Measurements from ENCODE around the gene MCTP2. TPM values are rescaled to one million over a fixed set of nuclear protein-coding genes. Genes with fewer than 3 reads are reported as not detected.

The MCTP2 gene
- total and polyA plus RNA-seq, 2 of the 13 experiments (the other 11 are each of a cell fraction or from before 2014, with no cell fraction given): 5.1 to 8.6 TPM

DNA sequence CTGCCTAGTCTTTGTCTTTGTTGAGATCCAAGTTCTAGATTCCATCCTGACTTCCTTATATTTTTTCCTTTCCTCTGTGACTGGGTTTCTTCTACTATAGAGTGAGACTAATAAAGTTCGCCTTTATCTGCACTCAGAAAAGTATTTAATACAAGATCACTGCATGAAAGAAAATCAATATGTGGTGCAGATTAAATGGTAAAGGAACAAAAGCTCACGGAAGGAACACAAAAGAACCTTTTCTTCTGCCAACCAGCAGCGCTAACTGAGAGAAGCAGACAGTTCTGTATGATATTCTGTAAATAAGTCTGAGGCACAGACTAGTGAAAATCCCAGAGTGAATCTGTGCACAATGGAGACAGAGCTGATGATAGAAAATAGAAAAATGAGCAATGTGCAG, 31.6 kb upstream of the MCTP2 start:
- no peaks in the 10 kb centered on the region for H3K9me3 ChIP-seq (ENCODE audit: low read length)
- no peak overlapping the region for H3K27ac ChIP-seq (ENCODE audit: extremely low read length, insufficient read depth, low read length)
- intact Hi-C loops (cut with micrococcal nuclease; ENCODE audit: unreplicated experiment) (no loop called here), in situ Hi-C loops (cut with HindIII; ENCODE audit: extremely low pct_ligation_motif_present, low pct_unique_long_range_greater_than_20kb) (no loop called here)
- H3K36me3 ChIP-seq (replicated peaks in 1 of 2; ENCODE audit: control insufficient read depth in 1 of 2, insufficient read depth in 2 of 2, low read length in 2 of 2): no peaks in the 10 kb centered on the region
- WGBS (ENCODE audit: low lambda C conversion rate): 1% methylated on average over 3 of the region's 3 CpGs
- no peak overlapping the region for H3K9ac ChIP-seq (ENCODE audit: insufficient read depth, low read depth, low read length)
- H2AFZ ChIP-seq (ENCODE audit: low read length): no peak overlapping the region
- TF ChIP-seq ZNF282 (IDR thresholded peaks at IDR 0.05; ENCODE audit: partially characterized antibody) (no peak), ZNF224 (CRISPR knock-in tag; IDR thresholded peaks at IDR 0.05) (no peak), ZNF737 (CRISPR knock-in tag; IDR thresholded peaks at IDR 0.05; ENCODE audit: borderline replicate concordance) (no peak), SIN3B (IDR thresholded peaks at IDR 0.05; ENCODE audit: low read length) (no peak), ZNF644 (CRISPR knock-in tag; IDR thresholded peaks at IDR 0.05; ENCODE audit: low read depth) (no peak), MAF1 (CRISPR knock-in tag; IDR thresholded peaks at IDR 0.05; ENCODE audit: borderline replicate concordance) (no peak), SNRNP70 (IDR thresholded peaks at IDR 0.05; ENCODE audit: low read depth, low read length) (no peak), THAP7 (CRISPR knock-in tag; IDR thresholded peaks at IDR 0.05) (no peak), HDAC2 (CRISPR knock-in tag; IDR thresholded peaks at IDR 0.05) (no peak), ARNTL (CRISPR knock-in tag; IDR thresholded peaks at IDR 0.05) (no peak), ZIK1 (CRISPR knock-in tag; IDR thresholded peaks at IDR 0.05; ENCODE audit: borderline replicate concordance, low read depth) (no peak), DPF2 (CRISPR knock-in tag; IDR thresholded peaks at IDR 0.05; ENCODE audit: borderline replicate concordance, low read depth) (no peak), ZNF441 (CRISPR knock-in tag; IDR thresholded peaks at IDR 0.05; ENCODE audit: borderline replicate concordance) (no peak), MAX (IDR thresholded peaks at IDR 0.05) (no peak)
- no peak overlapping the region for H3K4me2 ChIP-seq (ENCODE audit: low read depth, low read length)
- DNase-seq (ENCODE audit: low spot score): no peak
- H4K20me1 ChIP-seq (ENCODE audit: insufficient read depth, low read length): no peaks in the 10 kb centered on the region
- ATAC-seq: no peak
- CTCF ChIA-PET (ENCODE audit: low intra/inter-chr PET ratio, low total read pairs): no interaction called here
- BruUV-seq (replicated peaks): no TSS peak
- no peaks in the 10 kb centered on the region for H3K79me2 ChIP-seq (ENCODE audit: insufficient read depth, low read length)
- H3K4me3 ChIP-seq (replicated peaks in 1 of 3; ENCODE audit: insufficient read depth in 1 of 3, low read depth in 2 of 3, low read length in 3 of 3): no peak overlapping the region
- no peaks in the 10 kb centered on the region for H3K27me3 ChIP-seq (ENCODE audit: control insufficient read depth in 1 of 2, insufficient read depth in 2 of 2, low read length in 2 of 2)
- POLR2A ChIA-PET: no interaction called here
- no peaks in the 10 kb centered on the region for H3K4me1 ChIP-seq (ENCODE audit: insufficient read depth, low read length)
- FAIRE-seq: no peak

Data from HepG2 (cell line).